PC-3 (cell line): Measurements from ENCODE around the gene UBXN10.

Source experiments
- CTCF ChIP-seq: fragments of 300-600 bp; sonication (generic); conservative IDR thresholded peaks from 2 replicates; pipeline ENCODE4 v1.5.1; 2017; ENCODE audit warnings: antibody characterized with exemption, low read depth, mild to moderate bottlenecking, low read length
- EZH2 ChIP-seq: fragments of 300-600 bp; sonication (generic); IDR thresholded peaks from one replicate; pipeline ENCODE4 v1.6.1; 2017; ENCODE audit warnings: antibody characterized with exemption, mild to moderate bottlenecking, low read length; ENCODE audit not compliant: unreplicated experiment
- EZH2phosphoT487 ChIP-seq: fragments of 300-600 bp; sonication (generic); IDR thresholded peaks from 2 replicates; pipeline ENCODE4 v1.6.1; 2018; ENCODE audit warnings: mild to moderate bottlenecking, antibody characterized with exemption, low read length, borderline replicate concordance

GRCh38 chr1:20168564-20169491 lies 17.1 kb upstream of the UBXN10 start:
- TF ChIP-seq CTCF (no peak), EZH2 (no peak), EZH2phosphoT487 (no peak)
